ENCODE results near the gene GIMAP1.

DNA sequence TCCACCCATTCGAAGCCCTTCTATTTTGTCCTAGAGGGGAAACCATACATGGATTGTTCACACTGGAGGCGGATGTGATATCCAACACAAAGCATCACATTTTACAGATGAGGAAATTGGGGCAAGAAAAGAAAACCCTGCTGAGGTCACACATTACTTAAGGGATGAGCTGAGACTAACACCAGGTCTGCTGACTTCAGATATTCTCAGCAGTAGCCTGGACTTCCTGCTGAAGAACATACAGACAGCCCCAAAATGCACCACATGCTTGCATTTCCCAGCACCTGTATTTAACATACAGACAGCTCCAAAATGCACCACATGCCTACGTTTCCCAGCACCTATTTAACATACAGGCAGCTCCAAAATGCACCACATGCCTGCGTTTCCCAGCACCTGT, 32.0 kb downstream of the GIMAP1 start:
- TF ChIP-seq, protein P1, sequence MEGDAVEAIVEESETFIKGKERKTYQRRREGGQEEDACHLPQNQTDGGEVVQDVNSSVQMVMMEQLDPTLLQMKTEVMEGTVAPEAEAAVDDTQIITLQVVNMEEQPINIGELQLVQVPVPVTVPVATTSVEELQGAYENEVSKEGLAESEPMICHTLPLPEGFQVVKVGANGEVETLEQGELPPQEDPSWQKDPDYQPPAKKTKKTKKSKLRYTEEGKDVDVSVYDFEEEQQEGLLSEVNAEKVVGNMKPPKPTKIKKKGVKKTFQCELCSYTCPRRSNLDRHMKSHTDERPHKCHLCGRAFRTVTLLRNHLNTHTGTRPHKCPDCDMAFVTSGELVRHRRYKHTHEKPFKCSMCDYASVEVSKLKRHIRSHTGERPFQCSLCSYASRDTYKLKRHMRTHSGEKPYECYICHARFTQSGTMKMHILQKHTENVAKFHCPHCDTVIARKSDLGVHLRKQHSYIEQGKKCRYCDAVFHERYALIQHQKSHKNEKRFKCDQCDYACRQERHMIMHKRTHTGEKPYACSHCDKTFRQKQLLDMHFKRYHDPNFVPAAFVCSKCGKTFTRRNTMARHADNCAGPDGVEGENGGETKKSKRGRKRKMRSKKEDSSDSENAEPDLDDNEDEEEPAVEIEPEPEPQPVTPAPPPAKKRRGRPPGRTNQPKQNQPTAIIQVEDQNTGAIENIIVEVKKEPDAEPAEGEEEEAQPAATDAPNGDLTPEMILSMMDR (optimal IDR thresholded peaks at IDR 0.05 in 1 of 3, IDR thresholded peaks at IDR 0.05 in 1 of 3, conservative IDR thresholded peaks at IDR 0.05 in 1 of 3; ENCODE audit: extremely low read depth in 1 of 3, insufficient read depth in 2 of 3, low read length in 3 of 3), result no peak
- no peak for TF ChIP-seq EZH2 (IDR thresholded peaks at IDR 0.05; ENCODE audit: low read length)

All from keratinocyte (primary cell).